Loucy (cell line): Measurements from ENCODE around the gene CACNB2.

Source experiments
- EZH2phosphoT487 ChIP-seq: fragments of 200-600 bp; IDR thresholded peaks from 2 replicates; pipeline ENCODE4 v1.6.1; 2018; ENCODE audit warnings: antibody characterized with exemption, mild to moderate bottlenecking, moderate library complexity, borderline replicate concordance
- TF ChIP-seq, protein P1 (sequence below): fragments of 200-600 bp; sonication (generic); conservative IDR thresholded peaks from 2 replicates; pipeline ENCODE4 v1.5.1; 2014; ENCODE audit warnings: mild to moderate bottlenecking, antibody characterized with exemption, low read length

DNA sequence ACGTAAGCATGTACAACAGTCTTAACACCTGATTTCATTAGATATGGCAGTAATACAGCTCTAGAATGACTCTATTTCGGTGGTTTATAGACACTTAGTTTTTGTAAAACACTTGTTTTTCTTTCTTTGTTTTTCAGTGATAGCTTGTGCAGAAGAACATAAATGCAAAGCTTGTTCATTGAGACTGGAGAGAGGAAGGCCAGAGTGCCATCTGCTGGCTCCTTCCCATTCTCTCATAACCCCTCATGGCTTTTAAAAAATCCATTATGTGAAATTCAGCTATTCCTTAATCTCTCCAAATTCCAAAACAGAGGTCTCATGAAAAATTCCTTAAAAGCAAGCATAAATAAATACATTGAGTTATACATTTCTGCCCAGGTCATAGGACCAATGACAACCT is 76.3 kb downstream of the CACNB2 start:
- TF ChIP-seq, protein P1, sequence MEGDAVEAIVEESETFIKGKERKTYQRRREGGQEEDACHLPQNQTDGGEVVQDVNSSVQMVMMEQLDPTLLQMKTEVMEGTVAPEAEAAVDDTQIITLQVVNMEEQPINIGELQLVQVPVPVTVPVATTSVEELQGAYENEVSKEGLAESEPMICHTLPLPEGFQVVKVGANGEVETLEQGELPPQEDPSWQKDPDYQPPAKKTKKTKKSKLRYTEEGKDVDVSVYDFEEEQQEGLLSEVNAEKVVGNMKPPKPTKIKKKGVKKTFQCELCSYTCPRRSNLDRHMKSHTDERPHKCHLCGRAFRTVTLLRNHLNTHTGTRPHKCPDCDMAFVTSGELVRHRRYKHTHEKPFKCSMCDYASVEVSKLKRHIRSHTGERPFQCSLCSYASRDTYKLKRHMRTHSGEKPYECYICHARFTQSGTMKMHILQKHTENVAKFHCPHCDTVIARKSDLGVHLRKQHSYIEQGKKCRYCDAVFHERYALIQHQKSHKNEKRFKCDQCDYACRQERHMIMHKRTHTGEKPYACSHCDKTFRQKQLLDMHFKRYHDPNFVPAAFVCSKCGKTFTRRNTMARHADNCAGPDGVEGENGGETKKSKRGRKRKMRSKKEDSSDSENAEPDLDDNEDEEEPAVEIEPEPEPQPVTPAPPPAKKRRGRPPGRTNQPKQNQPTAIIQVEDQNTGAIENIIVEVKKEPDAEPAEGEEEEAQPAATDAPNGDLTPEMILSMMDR, result peak; percentile 65
- TF ChIP-seq EZH2phosphoT487, result no peak
